ENCODE results near the gene C6orf52.
"Not testable (repeated sequence)": the region's sequence is repeated elsewhere in the genome, so short reads cannot be mapped to it uniquely, and the experiment has no call there.

Gene C6orf52

GRCh38 chr6:10695086-10695657, 756 bp upstream of the C6orf52 start:
- DNase-seq, result no peak

DNA sequence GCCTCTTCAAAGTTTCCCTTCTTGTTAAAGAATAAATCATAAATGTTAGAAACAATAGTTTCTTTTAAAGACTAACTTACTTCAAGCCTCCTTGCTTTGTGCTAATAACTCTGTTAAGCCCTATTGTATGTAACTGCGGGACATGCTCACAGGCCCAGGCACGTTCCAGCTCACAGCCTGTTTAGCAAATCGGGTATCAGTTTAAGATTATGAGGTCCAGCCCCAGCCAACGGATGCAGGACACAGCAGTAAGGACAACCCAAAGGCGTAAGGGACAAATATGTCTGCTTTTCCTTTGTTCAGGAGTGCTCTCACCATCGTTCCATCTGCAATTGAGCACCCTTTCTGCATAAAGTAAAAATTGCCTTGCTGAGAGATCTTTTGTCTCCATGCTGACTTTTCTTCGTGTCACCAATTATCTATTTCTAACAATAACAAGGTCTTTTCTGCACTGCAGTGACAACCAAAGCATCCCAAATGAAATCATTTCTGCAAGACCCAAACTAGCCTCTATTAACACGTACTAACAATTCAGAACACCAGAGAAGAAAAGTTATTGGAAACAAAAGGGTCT, 1.4 kb downstream of the C6orf52 start:
- no peak for DNase-seq

- DNase-seq, result no peak
Measured at GRCh38 chr6:10690651-10691445, 3.6 kb downstream of the C6orf52 start.

GRCh38 chr6:10687582-10687981, 6.8 kb downstream of the C6orf52 start:
- no peak for DNase-seq

- no peak for DNase-seq
Measured at GRCh38 chr6:10686901-10687300, 7.5 kb downstream of the C6orf52 start.

- DNase-seq, result no peak
Measured at GRCh38 chr6:10685092-10685915, 9.1 kb downstream of the C6orf52 start.

DNA sequence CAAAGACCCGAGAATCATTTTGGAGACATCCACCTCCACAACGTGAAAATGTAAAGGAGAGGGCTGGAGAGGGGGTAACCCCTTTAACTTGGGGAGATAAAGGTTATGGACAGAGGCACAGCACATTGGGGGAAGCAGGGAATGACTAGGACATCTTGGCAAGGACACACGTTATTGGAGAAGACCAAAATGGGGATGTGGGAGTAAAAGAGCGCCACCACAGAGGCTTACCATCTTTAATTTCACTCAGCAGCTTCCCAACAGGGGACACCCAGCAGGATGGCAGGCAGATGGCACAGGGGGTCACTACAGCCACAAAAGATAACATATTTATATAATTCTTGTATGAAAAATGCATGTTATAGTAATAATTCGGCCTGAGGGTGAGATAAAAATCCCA, 9.8 kb downstream of the C6orf52 start:
- no peak for DNase-seq

- no peak for DNase-seq
Measured at GRCh38 chr6:10682355-10682988, 11.9 kb downstream of the C6orf52 start.

- no peak for DNase-seq
Measured at GRCh38 chr6:10681795-10682194, 12.6 kb downstream of the C6orf52 start.

DNA sequence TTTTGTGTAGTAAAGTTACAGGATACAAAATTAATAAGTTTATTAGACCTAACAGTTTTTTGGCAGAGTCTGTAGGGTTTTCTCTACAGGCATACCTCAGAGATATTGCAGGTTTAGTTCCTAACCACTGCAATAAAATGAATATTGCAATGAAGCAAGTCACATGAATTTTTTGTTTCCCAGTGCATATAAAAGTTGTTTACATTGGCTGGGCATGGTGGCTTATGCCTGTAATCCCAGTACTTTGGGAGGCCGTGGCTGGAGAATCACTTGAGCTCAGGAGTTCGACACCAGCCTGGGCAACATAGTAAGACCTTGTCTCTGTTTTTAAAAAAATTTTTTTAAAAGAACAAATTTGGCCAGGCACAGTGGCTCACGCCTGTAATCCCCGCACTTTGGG, 16.0 kb downstream of the C6orf52 start:
- DNase-seq, result no peak

DNA sequence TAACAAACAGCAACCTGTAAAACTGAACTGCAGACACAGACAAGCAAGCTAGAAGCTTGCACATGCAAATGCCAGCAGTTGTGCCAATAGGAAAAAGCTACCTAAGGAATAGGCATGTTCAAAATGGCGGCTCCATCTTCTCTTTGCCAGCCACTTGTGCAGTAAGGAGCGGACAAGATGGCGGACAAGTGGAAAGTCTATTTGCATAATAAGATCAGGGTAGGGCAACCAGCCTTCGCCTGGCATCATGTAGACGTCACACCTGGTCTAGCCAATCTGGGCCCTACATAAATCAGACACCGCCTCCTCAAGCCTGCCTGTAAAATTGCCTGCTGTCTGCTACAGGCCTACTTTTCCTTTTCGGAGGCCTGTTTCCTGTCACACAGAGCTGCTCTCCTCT, 18.0 kb downstream of the C6orf52 start:
- no peak for DNase-seq

GRCh38 chr6:10668126-10668917, 26.1 kb downstream of the C6orf52 start:
- no peak for DNase-seq

GRCh38 chr6:10665595-10665994, 28.8 kb downstream of the C6orf52 start:
- DNase-seq, result not testable (repeated sequence)

DNA sequence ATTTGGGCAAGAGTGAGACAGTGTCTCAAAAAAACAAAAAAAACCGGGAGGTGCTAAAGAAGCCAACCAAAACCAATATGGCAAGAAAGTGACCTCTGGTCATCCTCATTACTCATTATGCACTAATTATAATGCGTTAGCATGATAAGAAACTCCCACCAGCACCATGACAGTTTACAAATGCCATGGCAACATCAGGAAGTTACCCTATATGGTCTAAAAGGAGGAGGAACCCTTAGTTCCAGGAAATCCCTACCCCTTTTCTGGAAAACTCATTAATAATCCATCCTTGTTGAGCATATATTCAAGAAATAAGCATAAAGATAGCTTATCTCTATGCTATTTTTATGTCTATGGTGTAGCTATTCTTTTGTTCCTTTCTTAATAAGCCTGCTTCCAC, 31.7 kb downstream of the C6orf52 start:
- no peak for DNase-seq

DNA sequence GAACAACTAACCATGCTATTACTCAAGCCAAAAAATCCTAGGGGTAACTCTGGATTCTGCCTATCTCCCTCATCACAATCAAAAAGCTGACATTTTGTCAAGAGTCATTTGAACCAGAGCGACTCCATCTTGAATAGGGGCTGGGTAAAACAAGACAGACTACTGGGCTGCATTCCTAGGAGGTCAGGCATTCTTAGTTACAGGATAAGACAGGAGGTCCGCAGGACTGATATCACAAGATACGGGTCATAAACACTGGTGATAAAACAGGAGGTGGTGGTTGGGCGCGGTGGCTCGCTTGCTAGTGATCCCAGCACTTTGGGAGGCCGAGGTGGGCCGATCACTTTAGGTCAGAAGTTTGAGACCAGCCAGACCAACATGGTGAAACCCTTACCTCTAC, 32.2 kb downstream of the C6orf52 start:
- no peak for DNase-seq

DNA sequence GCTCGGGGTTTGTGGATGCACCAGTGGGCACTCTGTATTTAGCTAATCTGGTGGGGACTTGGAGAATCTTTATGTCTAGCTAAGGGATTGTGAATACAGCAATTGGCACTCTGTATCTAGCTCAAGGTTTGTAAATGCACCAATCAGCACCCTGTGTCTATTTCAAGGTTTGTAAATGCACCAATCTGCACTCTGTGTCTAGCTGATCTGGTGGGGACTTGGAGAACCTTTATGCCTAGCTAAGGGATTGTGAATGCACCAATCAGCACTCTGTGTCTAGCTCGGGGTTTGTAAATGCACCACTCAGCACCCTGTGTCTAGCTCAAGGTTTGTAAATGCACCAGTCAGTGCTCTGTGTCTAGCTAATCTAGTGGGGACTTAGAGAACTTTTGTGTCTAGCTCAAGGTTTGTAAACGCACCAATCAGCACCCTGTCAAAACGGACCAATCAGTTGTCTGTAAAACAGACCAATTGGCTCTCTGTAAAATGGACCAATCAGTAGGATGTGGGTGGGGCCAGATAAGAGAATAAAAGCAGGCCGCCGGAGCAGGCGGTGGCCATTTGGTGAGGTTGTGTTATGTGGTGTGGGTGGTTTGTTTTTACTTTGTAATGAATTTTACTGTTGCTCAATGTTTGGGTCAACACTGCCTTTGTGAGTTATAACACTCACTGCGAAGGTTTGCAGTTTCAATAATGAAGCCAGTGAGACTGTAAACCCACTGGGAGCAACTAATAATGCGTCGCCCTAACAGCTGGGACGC, 33.8 kb downstream of the C6orf52 start:
- DNase-seq, result not testable (repeated sequence)

DNA sequence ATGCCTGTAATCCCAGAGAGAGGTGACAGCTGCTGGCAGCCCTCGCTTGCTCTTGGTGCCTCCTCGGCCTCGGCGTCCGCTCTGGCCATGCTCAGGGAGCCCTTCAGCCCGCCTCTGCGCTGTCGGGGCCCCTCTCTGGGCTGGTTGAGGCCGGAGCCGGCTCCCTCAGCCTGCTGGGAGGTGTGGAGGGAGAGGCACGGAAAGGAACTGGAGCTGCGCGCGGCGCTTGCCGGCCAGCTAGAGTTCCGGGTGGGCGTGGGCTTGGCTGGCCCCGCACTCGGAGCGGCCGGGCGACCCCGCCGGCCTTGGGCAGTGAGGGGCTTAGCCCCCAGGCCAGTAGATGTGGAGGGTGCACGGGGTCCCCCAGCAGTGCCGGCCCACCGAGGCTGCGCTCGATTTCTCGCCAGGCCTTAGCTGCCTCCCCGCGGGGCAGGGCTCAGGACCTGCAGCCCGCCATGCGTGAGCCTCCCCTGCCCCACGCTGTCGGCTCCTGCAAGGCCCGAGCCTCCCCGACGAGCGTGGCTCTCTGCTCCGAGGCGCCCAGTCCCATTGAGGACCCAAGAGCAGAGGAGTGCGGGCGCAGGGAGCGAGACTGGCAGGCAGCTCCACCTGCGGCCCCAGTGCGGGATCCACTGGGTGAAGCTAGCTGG, 34.6 kb downstream of the C6orf52 start:
- no peak for DNase-seq

DNA sequence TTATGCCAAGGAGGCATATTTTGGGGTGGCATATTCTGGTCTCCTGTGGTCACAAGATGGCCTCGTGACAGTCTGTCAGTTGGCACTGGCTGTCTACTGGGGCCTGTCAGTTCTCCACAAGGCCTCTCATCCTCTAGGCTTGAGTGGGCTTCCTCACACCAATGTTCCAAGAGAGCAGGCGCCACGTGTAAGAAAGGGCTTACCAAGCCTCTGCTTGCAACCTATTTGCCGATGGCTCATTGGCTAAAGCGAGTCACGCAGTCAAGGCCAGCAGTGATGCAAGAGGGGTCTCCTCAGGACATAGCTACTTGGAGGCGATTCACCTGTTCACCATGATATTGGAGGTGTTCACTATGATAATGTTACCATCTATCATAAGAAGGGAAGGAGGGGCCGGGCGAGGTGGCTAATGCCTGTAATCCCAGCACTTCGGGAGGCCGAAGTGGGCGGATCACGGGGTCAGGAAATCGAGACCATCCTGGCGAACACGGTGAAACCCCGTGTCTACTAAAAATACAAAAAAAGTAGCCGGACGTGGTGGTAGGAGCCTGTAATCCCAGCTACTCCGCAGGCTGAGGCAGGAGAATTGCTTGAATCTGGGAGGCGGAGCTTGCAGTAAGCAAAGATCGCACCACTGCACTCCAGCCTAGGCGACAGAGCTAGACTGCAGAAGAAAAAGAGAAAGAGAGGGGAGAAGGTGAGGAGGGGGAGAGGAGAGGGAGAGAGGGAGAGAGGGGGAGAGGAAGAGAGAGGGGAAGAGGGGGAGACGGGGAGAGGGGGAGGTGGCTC, 35.3 kb downstream of the C6orf52 start:
- no peak for DNase-seq

GRCh38 chr6:10655508-10656055, 38.8 kb downstream of the C6orf52 start:
- DNase-seq, result no peak

DNA sequence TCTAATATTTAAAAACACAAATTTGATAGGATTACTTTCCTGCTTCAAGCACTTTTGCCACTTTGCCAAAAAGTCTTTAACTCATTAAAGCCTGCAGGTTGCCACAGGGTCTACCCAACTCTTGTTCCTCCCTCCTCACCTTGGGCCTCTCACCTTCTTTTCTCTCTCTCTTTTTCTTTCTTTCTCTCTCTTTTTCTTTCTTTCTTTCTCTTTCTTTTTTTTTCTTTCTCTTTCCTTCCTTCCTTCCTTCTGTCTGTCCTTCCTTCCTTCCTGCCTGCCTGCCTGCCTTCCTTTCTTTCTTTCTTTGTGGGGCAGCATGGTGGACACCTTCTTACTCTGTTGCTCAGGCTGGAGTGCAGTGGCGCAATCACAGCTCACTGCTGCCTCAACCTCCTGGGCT, 50.2 kb downstream of the C6orf52 start:
- no peak for DNase-seq

Data from NCI-H2227 treated with DMSO at 0.1 percent for 48 hours (cell line).